Rectal smooth muscle tissue (tissue), 1 donor: Measurements from ENCODE around the gene CPS1.

ENCODE experiments used
- H3K27ac ChIP-seq: one replicate; pipeline ENCODE4 v1.7.0; 2013; ENCODE audit warnings: low read depth, low read length, inconsistent platforms
- H3K27me3 ChIP-seq: one replicate; pipeline ENCODE4 v1.7.0; 2013; ENCODE audit warnings: low read length; ENCODE audit not compliant: control insufficient read depth, insufficient read depth
- H3K36me3 ChIP-seq: one replicate; pipeline ENCODE4 v1.7.0; 2013; ENCODE audit warnings: low read length; ENCODE audit not compliant: control insufficient read depth, insufficient read depth
- H3K4me1 ChIP-seq: one replicate; pipeline ENCODE4 v1.7.0; 2013; ENCODE audit warnings: low read length; ENCODE audit not compliant: control insufficient read depth, insufficient read depth
- H3K4me3 ChIP-seq: one replicate; pipeline ENCODE4 v1.7.0; 2013; ENCODE audit warnings: low read length
- H3K9ac ChIP-seq: one replicate; pipeline ENCODE4 v1.7.0; 2013; ENCODE audit warnings: low read length

CPS1 gene

GRCh38 chr2:210536973-210537650, 19.3 kb upstream of the CPS1 start:
- Histone ChIP-seq H3K9ac (no peak overlapping the region), H3K36me3 (no peaks in the 10 kb centered on the region), H3K4me3 (no peak overlapping the region), H3K27ac (no peak overlapping the region), H3K4me1 (no peaks in the 10 kb centered on the region), H3K27me3 (no peaks in the 10 kb centered on the region)

- H3K27ac ChIP-seq, result no peak overlapping the region
- no peaks in the 10 kb centered on the region for H3K27me3 ChIP-seq
- H3K36me3 ChIP-seq, result no peaks in the 10 kb centered on the region
- H3K9ac ChIP-seq, result no peak overlapping the region
- no peaks in the 10 kb centered on the region for H3K4me1 ChIP-seq
- no peak overlapping the region for H3K4me3 ChIP-seq
Measured at GRCh38 chr2:210539035-210539434, 17.4 kb upstream of the CPS1 start.

GRCh38 chr2:210539578-210540416, 16.6 kb upstream of the CPS1 start:
- H3K9ac ChIP-seq, result no peak overlapping the region
- no peak overlapping the region for H3K4me3 ChIP-seq
- no peak overlapping the region for H3K27ac ChIP-seq
- H3K4me1 ChIP-seq, result no peaks in the 10 kb centered on the region
- no peaks in the 10 kb centered on the region for H3K36me3 ChIP-seq
- no peaks in the 10 kb centered on the region for H3K27me3 ChIP-seq

- H3K4me3 ChIP-seq, result no peak overlapping the region
- no peaks in the 10 kb centered on the region for H3K4me1 ChIP-seq
- H3K27ac ChIP-seq, result no peak overlapping the region
- H3K27me3 ChIP-seq, result no peaks in the 10 kb centered on the region
- H3K9ac ChIP-seq, result no peak overlapping the region
- no peaks in the 10 kb centered on the region for H3K36me3 ChIP-seq
Measured at GRCh38 chr2:210540471-210540870, 15.9 kb upstream of the CPS1 start.

- Histone ChIP-seq H3K4me3 (no peak overlapping the region), H3K27me3 (no peaks in the 10 kb centered on the region), H3K4me1 (no peaks in the 10 kb centered on the region), H3K27ac (no peak overlapping the region), H3K36me3 (no peaks in the 10 kb centered on the region), H3K9ac (no peak overlapping the region)
Measured at GRCh38 chr2:210540900-210541289, 15.5 kb upstream of the CPS1 start.

GRCh38 chr2:210541290-210541902, 15.0 kb upstream of the CPS1 start:
- Histone ChIP-seq H3K27ac (no peak overlapping the region), H3K36me3 (no peaks in the 10 kb centered on the region), H3K4me3 (no peak overlapping the region), H3K27me3 (no peaks in the 10 kb centered on the region), H3K4me1 (no peaks in the 10 kb centered on the region), H3K9ac (no peak overlapping the region)

GRCh38 chr2:210544007-210544590, 12.3 kb upstream of the CPS1 start:
- H3K27me3 ChIP-seq, result no peaks in the 10 kb centered on the region
- H3K4me1 ChIP-seq, result no peaks in the 10 kb centered on the region
- no peak overlapping the region for H3K9ac ChIP-seq
- H3K4me3 ChIP-seq, result no peak overlapping the region
- no peaks in the 10 kb centered on the region for H3K36me3 ChIP-seq
- H3K27ac ChIP-seq, result no peak overlapping the region

GRCh38 chr2:210544831-210545230, 11.6 kb upstream of the CPS1 start:
- Histone ChIP-seq H3K27me3 (no peaks in the 10 kb centered on the region), H3K36me3 (no peaks in the 10 kb centered on the region), H3K4me3 (no peak overlapping the region), H3K27ac (no peak overlapping the region), H3K9ac (no peak overlapping the region), H3K4me1 (no peaks in the 10 kb centered on the region)

- H3K27me3 ChIP-seq, result no peaks in the 10 kb centered on the region
- H3K4me1 ChIP-seq, result no peaks in the 10 kb centered on the region
- no peak overlapping the region for H3K27ac ChIP-seq
- no peak overlapping the region for H3K4me3 ChIP-seq
- no peak overlapping the region for H3K9ac ChIP-seq
- H3K36me3 ChIP-seq, result no peaks in the 10 kb centered on the region
Measured at GRCh38 chr2:210546424-210547208, 9.8 kb upstream of the CPS1 start.

GRCh38 chr2:210548031-210548430, 8.4 kb upstream of the CPS1 start:
- Histone ChIP-seq H3K27me3 (no peaks in the 10 kb centered on the region), H3K36me3 (no peaks in the 10 kb centered on the region), H3K27ac (no peak overlapping the region), H3K4me3 (no peak overlapping the region), H3K9ac (no peak overlapping the region), H3K4me1 (no peaks in the 10 kb centered on the region)

GRCh38 chr2:210548878-210549384, 7.5 kb upstream of the CPS1 start:
- no peaks in the 10 kb centered on the region for H3K36me3 ChIP-seq
- no peak overlapping the region for H3K9ac ChIP-seq
- H3K4me3 ChIP-seq, result no peak overlapping the region
- H3K27me3 ChIP-seq, result no peaks in the 10 kb centered on the region
- H3K27ac ChIP-seq, result no peak overlapping the region
- H3K4me1 ChIP-seq, result no peaks in the 10 kb centered on the region

GRCh38 chr2:210551001-210551400, 5.4 kb upstream of the CPS1 start:
- Histone ChIP-seq H3K4me1 (no peaks in the 10 kb centered on the region), H3K27me3 (no peaks in the 10 kb centered on the region), H3K36me3 (no peaks in the 10 kb centered on the region), H3K4me3 (no peak overlapping the region), H3K27ac (no peak overlapping the region), H3K9ac (no peak overlapping the region)
